ENCODE measurements around the gene FAM3D. TPM values are rescaled to one million over a fixed set of nuclear protein-coding genes. Genes with fewer than 3 reads are reported as not detected.

FAM3D gene
- total RNA-seq, 1 experiment from 2014 or later = 0.32 TPM

- Histone ChIP-seq H3K9me3 (ENCODE audit: control insufficient read depth in 1 of 2, insufficient read depth in 1 of 2, low read depth in 1 of 2, low read length in 2 of 2) (no peaks in the 10 kb centered on the region), H2AFZ (ENCODE audit: low read depth, low read length, poor library complexity, severe bottlenecking) (no peak overlapping the region), H3K27me3 (ENCODE audit: insufficient read depth, low read length) (peaks cover 59% of the 10 kb centered on the region), H3K4me3 (replicated peaks in 1 of 2; ENCODE audit: low read depth in 1 of 2, low read length in 2 of 2) (no peak overlapping the region), H3K27ac (ENCODE audit: low read depth, low read length) (no peak overlapping the region), H4K20me1 (ENCODE audit: insufficient read depth) (no peaks in the 10 kb centered on the region), H3K36me3 (ENCODE audit: control insufficient read depth in 1 of 2, insufficient read depth in 2 of 2, low read length in 2 of 2) (no peaks in the 10 kb centered on the region), H3K4me1 (ENCODE audit: control insufficient read depth in 1 of 2, insufficient read depth in 2 of 2, low read length in 2 of 2) (no peaks in the 10 kb centered on the region; a peak in 1 of 4 replicates), H3K9ac (ENCODE audit: low read length) (no peak overlapping the region), H3K79me2 (ENCODE audit: insufficient read depth, low read length) (no peaks in the 10 kb centered on the region), H3K9me2 (ENCODE audit: insufficient read depth) (no peaks in the 10 kb centered on the region), H3K4me2 (ENCODE audit: low read length) (no peak overlapping the region)
- no peak for TF ChIP-seq POLR2A (IDR thresholded peaks at IDR 0.05; ENCODE audit: borderline replicate concordance, extremely low read depth, insufficient read depth, insufficient read length)
- no peak for TF ChIP-seq RAD21 (IDR thresholded peaks at IDR 0.05; ENCODE audit: low read depth)
- TF ChIP-seq, protein P1, sequence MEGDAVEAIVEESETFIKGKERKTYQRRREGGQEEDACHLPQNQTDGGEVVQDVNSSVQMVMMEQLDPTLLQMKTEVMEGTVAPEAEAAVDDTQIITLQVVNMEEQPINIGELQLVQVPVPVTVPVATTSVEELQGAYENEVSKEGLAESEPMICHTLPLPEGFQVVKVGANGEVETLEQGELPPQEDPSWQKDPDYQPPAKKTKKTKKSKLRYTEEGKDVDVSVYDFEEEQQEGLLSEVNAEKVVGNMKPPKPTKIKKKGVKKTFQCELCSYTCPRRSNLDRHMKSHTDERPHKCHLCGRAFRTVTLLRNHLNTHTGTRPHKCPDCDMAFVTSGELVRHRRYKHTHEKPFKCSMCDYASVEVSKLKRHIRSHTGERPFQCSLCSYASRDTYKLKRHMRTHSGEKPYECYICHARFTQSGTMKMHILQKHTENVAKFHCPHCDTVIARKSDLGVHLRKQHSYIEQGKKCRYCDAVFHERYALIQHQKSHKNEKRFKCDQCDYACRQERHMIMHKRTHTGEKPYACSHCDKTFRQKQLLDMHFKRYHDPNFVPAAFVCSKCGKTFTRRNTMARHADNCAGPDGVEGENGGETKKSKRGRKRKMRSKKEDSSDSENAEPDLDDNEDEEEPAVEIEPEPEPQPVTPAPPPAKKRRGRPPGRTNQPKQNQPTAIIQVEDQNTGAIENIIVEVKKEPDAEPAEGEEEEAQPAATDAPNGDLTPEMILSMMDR (IDR thresholded peaks at IDR 0.05 in 2 of 3, conservative IDR thresholded peaks at IDR 0.05 in 1 of 3; ENCODE audit: borderline replicate concordance in 1 of 3, insufficient read depth in 1 of 3, low read depth in 2 of 3, low read length in 2 of 3) = no peak
- TF ChIP-seq, protein P2, sequence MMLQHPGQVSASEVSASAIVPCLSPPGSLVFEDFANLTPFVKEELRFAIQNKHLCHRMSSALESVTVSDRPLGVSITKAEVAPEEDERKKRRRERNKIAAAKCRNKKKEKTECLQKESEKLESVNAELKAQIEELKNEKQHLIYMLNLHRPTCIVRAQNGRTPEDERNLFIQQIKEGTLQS (IDR thresholded peaks at IDR 0.05) = no peak
- no peak for TF ChIP-seq ZNF274 (IDR thresholded peaks at IDR 0.05; ENCODE audit: low read depth, low read length)
- no peak for TF ChIP-seq POLR2AphosphoS5 (IDR thresholded peaks at IDR 0.05; ENCODE audit: low read depth, low read length)
- no peak for TF ChIP-seq EGR1 (IDR thresholded peaks at IDR 0.05; ENCODE audit: low read depth)
- no peak for TF ChIP-seq SP1 (IDR thresholded peaks at IDR 0.05; ENCODE audit: low read depth)
- intact Hi-C loops (cut with micrococcal nuclease) = no loop called here
- BruUV-seq (replicated peaks) = no TSS peak
- ChIA-PET CTCF (no interaction called here), RAD21 (ENCODE audit: low non-redundant PET in 1 of 2, low total read pairs in 2 of 2, uncharacterized antibody in 2 of 2, unreplicated experiment in 2 of 2) (no interaction called here), POLR2A (interaction anchor here (0.5 kb wide), 1 partner anchor 28 kb away, joined by 6 read pairs; no protein-coding TSS in a partner anchor)
- DNase-seq (ENCODE audit: low read depth, low spot score) (no peak), ATAC-seq (no peak)
Measured at GRCh38 chr3:58604031-58604430, 62.5 kb downstream of the FAM3D start.

GRCh38 chr3:58603606-58604005 is 63.0 kb downstream of the FAM3D start:
- DNase-seq (ENCODE audit: low read depth, low spot score) (no peak), ATAC-seq (no peak)
- intact Hi-C loops (cut with micrococcal nuclease) = no loop called here
- ChIA-PET POLR2A (interaction anchor here (0.5 kb wide), 1 partner anchor 28 kb away, joined by 6 read pairs; no protein-coding TSS in a partner anchor), RAD21 (ENCODE audit: low non-redundant PET in 1 of 2, low total read pairs in 2 of 2, uncharacterized antibody in 2 of 2, unreplicated experiment in 2 of 2) (no interaction called here), CTCF (interaction anchor here (0.9 kb wide), 1 partner anchor 32 kb away, joined by 3 read pairs; no protein-coding TSS in a partner anchor)
- Histone ChIP-seq H4K20me1 (ENCODE audit: insufficient read depth) (no peaks in the 10 kb centered on the region), H3K27ac (ENCODE audit: low read depth, low read length) (no peak overlapping the region), H2AFZ (ENCODE audit: low read depth, low read length, poor library complexity, severe bottlenecking) (no peak overlapping the region), H3K9me2 (ENCODE audit: insufficient read depth) (no peaks in the 10 kb centered on the region), H3K4me2 (ENCODE audit: low read length) (no peak overlapping the region), H3K9ac (ENCODE audit: low read length) (no peak overlapping the region), H3K36me3 (ENCODE audit: control insufficient read depth in 1 of 2, insufficient read depth in 2 of 2, low read length in 2 of 2) (no peaks in the 10 kb centered on the region), H3K79me2 (ENCODE audit: insufficient read depth, low read length) (no peaks in the 10 kb centered on the region), H3K27me3 (ENCODE audit: insufficient read depth, low read length) (peaks cover 59% of the 10 kb centered on the region), H3K4me3 (replicated peaks in 1 of 2; ENCODE audit: low read depth in 1 of 2, low read length in 2 of 2) (no peak overlapping the region), H3K4me1 (ENCODE audit: control insufficient read depth in 1 of 2, insufficient read depth in 2 of 2, low read length in 2 of 2) (no peaks in the 10 kb centered on the region; a peak in 1 of 4 replicates), H3K9me3 (ENCODE audit: control insufficient read depth in 1 of 2, insufficient read depth in 1 of 2, low read depth in 1 of 2, low read length in 2 of 2) (no peaks in the 10 kb centered on the region)
- BruUV-seq (replicated peaks) = no TSS peak
- TF ChIP-seq TCF7L2 (IDR thresholded peaks at IDR 0.05; ENCODE audit: borderline replicate concordance, extremely low read depth, insufficient read depth, insufficient read length) (no peak), REST (IDR thresholded peaks at IDR 0.05; ENCODE audit: low read depth) (no peak), POLR2A (IDR thresholded peaks at IDR 0.05; ENCODE audit: borderline replicate concordance, extremely low read depth, insufficient read depth, insufficient read length) (no peak), FOSL1 (IDR thresholded peaks at IDR 0.05; ENCODE audit: low read depth) (no peak), EGR1 (IDR thresholded peaks at IDR 0.05; ENCODE audit: low read depth) (no peak)
